Measurements from ENCODE around the gene SYNGR4.

DNA sequence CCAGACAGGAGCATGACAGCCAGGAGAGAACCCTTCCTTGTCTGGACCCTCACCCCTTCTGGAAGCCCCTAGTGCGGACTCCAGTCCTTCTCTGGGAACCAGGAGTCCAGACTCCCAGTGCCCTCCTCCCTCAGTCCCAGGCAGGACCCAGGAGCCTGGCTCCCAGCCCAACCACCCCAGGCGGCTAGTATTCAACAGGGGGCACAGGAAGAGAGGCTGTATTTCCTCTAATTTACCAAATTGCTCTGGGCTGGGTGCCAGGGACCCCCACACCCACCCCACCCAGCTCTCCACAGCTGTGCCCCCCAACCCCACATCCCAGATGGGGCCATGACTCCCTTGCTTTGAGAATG, 32.6 kb downstream of the SYNGR4 start:
- TF ChIP-seq GATA2 (IDR thresholded peaks at IDR 0.05; ENCODE audit: low read depth, low read length) (no peak), GATA3 (IDR thresholded peaks at IDR 0.05; ENCODE audit: low read depth, low read length) (no peak)

All from SH-SY5Y (cell line).